Measurements from ENCODE around the gene NUDT13.

The NUDT13 gene

GRCh38 chr10:73075829-73076228 lies 34.4 kb upstream of the NUDT13 start:
- Mint-ChIP-seq H3K36me3 (ENCODE audit: low read depth) (peaks cover 27% of the 10 kb centered on the region), H3K27ac (peak overlapping the region in 2 of 3 experiments; percentile 91 to 93), H3K4me1 (peaks cover 13% of the 10 kb centered on the region), H3K9me3 (no peaks in the 10 kb centered on the region), H3K27me3 (ENCODE audit: low read depth) (no peaks in the 10 kb centered on the region), H3K4me3 (no peak overlapping the region)
- TF ChIP-seq, protein P1, sequence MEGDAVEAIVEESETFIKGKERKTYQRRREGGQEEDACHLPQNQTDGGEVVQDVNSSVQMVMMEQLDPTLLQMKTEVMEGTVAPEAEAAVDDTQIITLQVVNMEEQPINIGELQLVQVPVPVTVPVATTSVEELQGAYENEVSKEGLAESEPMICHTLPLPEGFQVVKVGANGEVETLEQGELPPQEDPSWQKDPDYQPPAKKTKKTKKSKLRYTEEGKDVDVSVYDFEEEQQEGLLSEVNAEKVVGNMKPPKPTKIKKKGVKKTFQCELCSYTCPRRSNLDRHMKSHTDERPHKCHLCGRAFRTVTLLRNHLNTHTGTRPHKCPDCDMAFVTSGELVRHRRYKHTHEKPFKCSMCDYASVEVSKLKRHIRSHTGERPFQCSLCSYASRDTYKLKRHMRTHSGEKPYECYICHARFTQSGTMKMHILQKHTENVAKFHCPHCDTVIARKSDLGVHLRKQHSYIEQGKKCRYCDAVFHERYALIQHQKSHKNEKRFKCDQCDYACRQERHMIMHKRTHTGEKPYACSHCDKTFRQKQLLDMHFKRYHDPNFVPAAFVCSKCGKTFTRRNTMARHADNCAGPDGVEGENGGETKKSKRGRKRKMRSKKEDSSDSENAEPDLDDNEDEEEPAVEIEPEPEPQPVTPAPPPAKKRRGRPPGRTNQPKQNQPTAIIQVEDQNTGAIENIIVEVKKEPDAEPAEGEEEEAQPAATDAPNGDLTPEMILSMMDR (IDR thresholded peaks at IDR 0.05; ENCODE audit: unreplicated experiment in 3 of 3), result no peak

- H3K36me3 Mint-ChIP-seq (ENCODE audit: low read depth), result peaks cover 19% of the 10 kb centered on the region
- TF ChIP-seq, protein P1 (IDR thresholded peaks at IDR 0.05; ENCODE audit: unreplicated experiment in 3 of 3), result no peak
- H3K9me3 Mint-ChIP-seq, result no peaks in the 10 kb centered on the region
- H3K27ac Mint-ChIP-seq, result peak overlapping the region; percentile 81 to 93 (median 91)
- H3K4me3 Mint-ChIP-seq, result peak overlapping the region in 2 of 3 experiments; percentile 9 to 27
- peaks cover 13% of the 10 kb centered on the region for H3K4me1 Mint-ChIP-seq
- H3K27me3 Mint-ChIP-seq (ENCODE audit: low read depth), result no peaks in the 10 kb centered on the region
Observed at GRCh38 chr10:73076360-73077183, 33.7 kb upstream of the NUDT13 start.

- Mint-ChIP-seq H3K4me3 (no peak overlapping the region), H3K27ac (peak overlapping the region; percentile 14 to 59 (median 40)), H3K9me3 (no peaks in the 10 kb centered on the region), H3K4me1 (peaks cover 30% of the 10 kb centered on the region), H3K27me3 (ENCODE audit: low read depth) (no peaks in the 10 kb centered on the region), H3K36me3 (ENCODE audit: low read depth) (no peaks in the 10 kb centered on the region)
- TF ChIP-seq, protein P1 (IDR thresholded peaks at IDR 0.05; ENCODE audit: unreplicated experiment in 3 of 3), result no peak
Observed at GRCh38 chr10:73079779-73080541, 30.3 kb upstream of the NUDT13 start.

- peaks cover 6% of the 10 kb centered on the region for H3K36me3 Mint-ChIP-seq (ENCODE audit: low read depth)
- no peaks in the 10 kb centered on the region for H3K27me3 Mint-ChIP-seq (ENCODE audit: low read depth)
- H3K4me3 Mint-ChIP-seq, result no peak overlapping the region
- H3K4me1 Mint-ChIP-seq, result peaks cover 22% of the 10 kb centered on the region
- TF ChIP-seq, protein P1 (IDR thresholded peaks at IDR 0.05; ENCODE audit: unreplicated experiment in 3 of 3), result no peak
- H3K27ac Mint-ChIP-seq, result peak overlapping the region; percentile 55 to 71 (median 62)
- no peaks in the 10 kb centered on the region for H3K9me3 Mint-ChIP-seq
Observed at GRCh38 chr10:73083221-73083620, 27.0 kb upstream of the NUDT13 start.

- no peak overlapping the region for H3K27ac Mint-ChIP-seq
- no peaks in the 10 kb centered on the region for H3K9me3 Mint-ChIP-seq
- peaks cover 22% of the 10 kb centered on the region for H3K4me1 Mint-ChIP-seq
- no peaks in the 10 kb centered on the region for H3K27me3 Mint-ChIP-seq (ENCODE audit: low read depth)
- peaks cover 9% of the 10 kb centered on the region for H3K36me3 Mint-ChIP-seq (ENCODE audit: low read depth)
- TF ChIP-seq, protein P1 (IDR thresholded peaks at IDR 0.05; ENCODE audit: unreplicated experiment in 3 of 3), result no peak
- no peak overlapping the region for H3K4me3 Mint-ChIP-seq
Observed at GRCh38 chr10:73084209-73084608, 26.0 kb upstream of the NUDT13 start.
